ENCODE data around the gene SNAPC5.

Gene SNAPC5

GRCh38 chr15:66454143-66454542 lies 43.4 kb downstream of the SNAPC5 start:
- no peak for DNase-seq

- no peak for DNase-seq
These were observed 44.5 kb downstream of the SNAPC5 start for GRCh38 chr15:66452971-66453580.

DNA sequence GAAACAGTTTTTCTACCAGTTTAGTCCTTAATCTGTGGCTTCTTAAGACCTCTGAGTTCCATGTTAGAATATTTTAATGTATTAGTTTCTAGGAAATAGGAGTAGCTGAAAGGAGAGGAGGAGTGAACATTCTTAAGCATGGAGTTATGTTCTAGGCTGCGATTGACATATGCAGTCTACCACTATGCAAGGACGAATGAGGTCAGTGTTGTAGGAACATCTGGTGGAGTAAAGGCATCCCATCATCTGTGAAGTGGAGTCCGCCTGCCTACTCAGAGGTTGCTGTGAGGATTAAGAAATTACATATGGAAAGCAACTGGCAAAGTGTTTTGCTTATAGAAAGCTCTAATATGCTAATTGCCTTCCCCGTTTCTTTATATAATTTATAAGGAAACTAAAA lies 45.1 kb downstream of the SNAPC5 start:
- no peak for DNase-seq

Measured in stimulated activated CD4-positive, alpha-beta T cell treated with anti-CD3 and anti-CD28 coated beads, Interleukin-12 subunit alpha, Interleukin-12 subunit beta, amount 100 ng/mL, for 4 hours (primary cell).